H4 (cell line): ENCODE results near the gene TOR1A. TPM values are rescaled to one million over a fixed set of nuclear protein-coding genes. Genes with fewer than 3 reads are reported as not detected.

Experiments
- DNase-seq: peaks from one replicate; pipeline ENCODE4 v3.0.0-alpha.2; 2015; ENCODE audit warnings: low spot score
- total RNA-seq: library from RNA; depleted of rRNA; stranded (reverse); fragments of >200 nt; shearing (Covaris generic); gene quantifications from 2 replicates; pipeline ENCODE4 v1.2.3, GENCODE V29; 2014

The TOR1A gene
- total RNA-seq, 1 experiment from 2014 or later, result 73.7 TPM

GRCh38 chr9:129852579-129852978 is 28.6 kb upstream of the TOR1A start:
- DNase-seq, result no peak

GRCh38 chr9:129851821-129852220 is 27.9 kb upstream of the TOR1A start:
- DNase-seq, result no peak

GRCh38 chr9:129850821-129851550 is 27.1 kb upstream of the TOR1A start:
- no peak for DNase-seq

GRCh38 chr9:129849901-129850300 is 26.0 kb upstream of the TOR1A start:
- no peak for DNase-seq

GRCh38 chr9:129848712-129849441 is 24.9 kb upstream of the TOR1A start:
- no peak for DNase-seq

GRCh38 chr9:129845373-129845772 is 21.4 kb upstream of the TOR1A start:
- DNase-seq, result no peak

GRCh38 chr9:129841071-129841470 is 17.1 kb upstream of the TOR1A start:
- DNase-seq, result no peak

- DNase-seq, result no peak
Measured at GRCh38 chr9:129840034-129840433, 16.1 kb upstream of the TOR1A start.

- no peak for DNase-seq
Measured at GRCh38 chr9:129839324-129840023, 15.5 kb upstream of the TOR1A start.

GRCh38 chr9:129838707-129839259 is 14.8 kb upstream of the TOR1A start:
- DNase-seq, result no peak

GRCh38 chr9:129836311-129837007 is 12.5 kb upstream of the TOR1A start:
- no peak for DNase-seq

- no peak for DNase-seq
Measured at GRCh38 chr9:129835860-129836223, 11.9 kb upstream of the TOR1A start.

GRCh38 chr9:129835128-129835859 is 11.4 kb upstream of the TOR1A start, which contains the start of the genes C9orf78 and USP20:
Gene C9orf78, minus strand, starts transcription at chr9:129835275. Its CDS starts 54 bp downstream, at chr9:129835221.
Gene USP20, plus strand, starts transcription at chr9:129835458. Its CDS starts 17,098 bp downstream, at chr9:129852556.
- peak; percentile 93 for DNase-seq

GRCh38 chr9:129834489-129835127 is 10.7 kb upstream of the TOR1A start:
- no peak for DNase-seq

GRCh38 chr9:129832982-129833381 is 9.0 kb upstream of the TOR1A start:
- no peak for DNase-seq

GRCh38 chr9:129828969-129829368 is 5.0 kb upstream of the TOR1A start:
- no peak for DNase-seq

GRCh38 chr9:129828051-129828450 is 4.1 kb upstream of the TOR1A start:
- no peak for DNase-seq

- no peak for DNase-seq
Measured at GRCh38 chr9:129826759-129827158, 2.8 kb upstream of the TOR1A start.

- no peak for DNase-seq
Measured at GRCh38 chr9:129826344-129826743, 2.4 kb upstream of the TOR1A start.

- DNase-seq, result no peak
Measured at GRCh38 chr9:129823542-129823934, 398 bp downstream of the TOR1A start.
